Activated T-cell treated with anti-CD3 and anti-CD28 coated beads for 4 hours (primary cell): ENCODE measurements around the gene HDAC2.
"Not testable (repeated sequence)": the region's sequence is repeated elsewhere in the genome, so short reads cannot be mapped to it uniquely, and the experiment has no call there.

Experiments
- DNase-seq: peaks from one replicate; pipeline ENCODE4 v3.0.0-alpha.2; 2020

HDAC2 gene

GRCh38 chr6:113969888-113970804, 802 bp downstream of the HDAC2 start:
- peak; percentile 26 for DNase-seq

GRCh38 chr6:113968472-113968871, 2.5 kb downstream of the HDAC2 start:
- DNase-seq: no peak

- DNase-seq: no peak
Observed at GRCh38 chr6:113967777-113968176, 3.2 kb downstream of the HDAC2 start.

- no peak for DNase-seq
Observed at GRCh38 chr6:113960795-113961194, 10.2 kb downstream of the HDAC2 start.

- DNase-seq: no peak
Observed at GRCh38 chr6:113959235-113959634, 11.7 kb downstream of the HDAC2 start.

GRCh38 chr6:113954653-113955052, 16.3 kb downstream of the HDAC2 start:
- DNase-seq: no peak

- no peak for DNase-seq
Observed at GRCh38 chr6:113953346-113953745, 17.6 kb downstream of the HDAC2 start.

- no peak for DNase-seq
Observed at GRCh38 chr6:113949499-113949898, 21.4 kb downstream of the HDAC2 start.

GRCh38 chr6:113944701-113945100, 26.2 kb downstream of the HDAC2 start:
- DNase-seq: no peak

GRCh38 chr6:113939825-113940224, 31.1 kb downstream of the HDAC2 start:
- no peak for DNase-seq

GRCh38 chr6:113936093-113936934, 34.6 kb downstream of the HDAC2 start:
- DNase-seq: no peak

- no peak for DNase-seq
Observed at GRCh38 chr6:113934101-113934500, 36.8 kb downstream of the HDAC2 start.

- not testable (repeated sequence) for DNase-seq
Observed at GRCh38 chr6:113931907-113932306, 39.0 kb downstream of the HDAC2 start.

- no peak for DNase-seq
Observed at GRCh38 chr6:113930183-113930582, 40.8 kb downstream of the HDAC2 start.

- DNase-seq: no peak
Observed at GRCh38 chr6:113927001-113927400, 43.9 kb downstream of the HDAC2 start.

GRCh38 chr6:113925378-113925777, 45.6 kb downstream of the HDAC2 start:
- DNase-seq: no peak

- no peak for DNase-seq
Observed at GRCh38 chr6:113924312-113924723, 46.6 kb downstream of the HDAC2 start.

- no peak for DNase-seq
Observed at GRCh38 chr6:113923526-113923925, 47.4 kb downstream of the HDAC2 start.

- no peak for DNase-seq
Observed at GRCh38 chr6:113921299-113921904, 49.5 kb downstream of the HDAC2 start.

GRCh38 chr6:113920663-113921267, 50.2 kb downstream of the HDAC2 start:
- no peak for DNase-seq

- DNase-seq: not testable (repeated sequence)
Observed at GRCh38 chr6:113910285-113910684, 60.7 kb downstream of the HDAC2 start.

- DNase-seq: no peak
Observed at GRCh38 chr6:113909224-113909856, 61.6 kb downstream of the HDAC2 start.
